Stomach smooth muscle (tissue), 2 donors: ENCODE results near the gene HPSE2.
A peak's percentile ranks its signal among the peaks of the same experiment; 100 is the strongest.

Experiments used
- H3K27ac ChIP-seq: one replicate; pipeline ENCODE4 v1.7.0; 2013; ENCODE audit warnings: mild to moderate bottlenecking, low read length, inconsistent platforms
- H3K27me3 ChIP-seq, 2 donors: one replicate each; pipeline ENCODE4 v1.7.0; 2013; ENCODE audit warnings: low read length in 2 of 2; ENCODE audit not compliant: insufficient read depth in 2 of 2, control insufficient read depth in 1 of 2
- H3K36me3 ChIP-seq, 2 donors: one replicate each; pipeline ENCODE4 v1.7.0; 2013; ENCODE audit warnings: low read length in 2 of 2; ENCODE audit not compliant: control insufficient read depth in 2 of 2, insufficient read depth in 2 of 2
- H3K4me1 ChIP-seq: one replicate; pipeline ENCODE4 v1.7.0; 2013; ENCODE audit warnings: low read length; ENCODE audit not compliant: control insufficient read depth, insufficient read depth
- H3K4me3 ChIP-seq, 2 donors: one replicate each; pipeline ENCODE4 v1.7.0; 2013; ENCODE audit warnings: low read length in 2 of 2
- H3K9ac ChIP-seq, 2 donors: one replicate each; pipeline ENCODE4 v1.7.0; 2013; ENCODE audit warnings: low read length in 2 of 2, mild to moderate bottlenecking in 1 of 2
- H3K9me3 ChIP-seq, 2 donors: one replicate each; pipeline ENCODE4 v1.7.0; 2013; ENCODE audit warnings: low read length in 2 of 2; ENCODE audit not compliant: control insufficient read depth in 2 of 2
- donor health status: healthy.
- donor health status: Pancreatic carcinoma.

The HPSE2 gene

GRCh38 chr10:98470850-98471249 is 764.8 kb downstream of the HPSE2 start:
- H3K9me3 ChIP-seq: no peaks in the 10 kb centered on the region
- H3K4me3 ChIP-seq: no peak overlapping the region
- peaks cover 0 to 3% of the 10 kb centered on the region in 2 donors for H3K27me3 ChIP-seq
- H3K27ac ChIP-seq: no peak overlapping the region
- H3K4me1 ChIP-seq: peaks cover 8% of the 10 kb centered on the region
- no peaks in the 10 kb centered on the region for H3K36me3 ChIP-seq
- H3K9ac ChIP-seq: no peak overlapping the region

- no peak overlapping the region for H3K9ac ChIP-seq
- H3K27me3 ChIP-seq: peaks cover 0 to 4% of the 10 kb centered on the region in 2 donors
Observed at GRCh38 chr10:98469001-98469931, 766.4 kb downstream of the HPSE2 start.

GRCh38 chr10:98467506-98468318 is 767.9 kb downstream of the HPSE2 start:
- Histone ChIP-seq H3K4me1 (peaks cover 8% of the 10 kb centered on the region), H3K9ac (peak overlapping the region; percentile 10 to 36), H3K27me3 (peaks cover 0 to 5% of the 10 kb centered on the region in 2 donors), H3K27ac (no peak overlapping the region), H3K4me3 (peak overlapping the region; percentile 68 to 82), H3K36me3 (no peaks in the 10 kb centered on the region), H3K9me3 (no peaks in the 10 kb centered on the region)

More at GRCh38 chr10:98469001-98469931, 766.4 kb downstream of the HPSE2 start:
- H3K9me3 ChIP-seq: no peaks in the 10 kb centered on the region
- no peaks in the 10 kb centered on the region for H3K36me3 ChIP-seq
- H3K4me1 ChIP-seq: peaks cover 8% of the 10 kb centered on the region
- no peak overlapping the region for H3K27ac ChIP-seq
- no peak overlapping the region for H3K4me3 ChIP-seq

GRCh38 chr10:98466861-98467505 is 768.7 kb downstream of the HPSE2 start:
- H3K27ac ChIP-seq: no peak overlapping the region
- peaks cover 0 to 5% of the 10 kb centered on the region in 2 donors for H3K27me3 ChIP-seq
- no peaks in the 10 kb centered on the region for H3K36me3 ChIP-seq
- peak overlapping the region in 1 of 2 donors; percentile 36 for H3K9ac ChIP-seq
- H3K4me1 ChIP-seq: peaks cover 8% of the 10 kb centered on the region
- H3K4me3 ChIP-seq: peak overlapping the region in 1 of 2 donors; percentile 82
- H3K9me3 ChIP-seq: no peaks in the 10 kb centered on the region

GRCh38 chr10:98465866-98466265 is 769.8 kb downstream of the HPSE2 start:
- no peak overlapping the region for H3K27ac ChIP-seq
- H3K4me1 ChIP-seq: peaks cover 8% of the 10 kb centered on the region
- H3K9ac ChIP-seq: no peak overlapping the region
- H3K9me3 ChIP-seq: no peaks in the 10 kb centered on the region
- H3K36me3 ChIP-seq: no peaks in the 10 kb centered on the region
- H3K27me3 ChIP-seq: peaks cover 0 to 5% of the 10 kb centered on the region in 2 donors
- no peak overlapping the region for H3K4me3 ChIP-seq

- H3K4me1 ChIP-seq: peaks cover 8% of the 10 kb centered on the region
Observed at GRCh38 chr10:98463976-98464754, 771.5 kb downstream of the HPSE2 start.

GRCh38 chr10:98463016-98463415 is 772.6 kb downstream of the HPSE2 start:
- Histone ChIP-seq H3K27ac (no peak overlapping the region), H3K36me3 (no peaks in the 10 kb centered on the region), H3K9me3 (no peaks in the 10 kb centered on the region), H3K9ac (no peak overlapping the region), H3K4me3 (no peak overlapping the region), H3K4me1 (peaks cover 8% of the 10 kb centered on the region), H3K27me3 (peaks cover 0 to 2% of the 10 kb centered on the region in 2 donors)

More at GRCh38 chr10:98463976-98464754, 771.5 kb downstream of the HPSE2 start:
- Histone ChIP-seq H3K9ac (no peak overlapping the region), H3K27me3 (peaks cover 0 to 2% of the 10 kb centered on the region in 2 donors), H3K4me3 (no peak overlapping the region), H3K36me3 (no peaks in the 10 kb centered on the region), H3K27ac (no peak overlapping the region), H3K9me3 (no peaks in the 10 kb centered on the region)

- H3K9me3 ChIP-seq: no peaks in the 10 kb centered on the region
- H3K36me3 ChIP-seq: no peaks in the 10 kb centered on the region
- no peaks in the 10 kb centered on the region for H3K4me1 ChIP-seq
- H3K4me3 ChIP-seq: no peak overlapping the region
- H3K9ac ChIP-seq: no peak overlapping the region
- H3K27me3 ChIP-seq: peaks cover 0 to 5% of the 10 kb centered on the region in 2 donors
- H3K27ac ChIP-seq: no peak overlapping the region
Observed at GRCh38 chr10:98461500-98461842, 774.2 kb downstream of the HPSE2 start.

GRCh38 chr10:98460837-98461499 is 774.7 kb downstream of the HPSE2 start:
- H3K4me3 ChIP-seq: no peak overlapping the region
- H3K36me3 ChIP-seq: no peaks in the 10 kb centered on the region
- no peak overlapping the region for H3K27ac ChIP-seq
- no peaks in the 10 kb centered on the region for H3K4me1 ChIP-seq
- no peaks in the 10 kb centered on the region for H3K9me3 ChIP-seq
- H3K27me3 ChIP-seq: peaks cover 0 to 5% of the 10 kb centered on the region in 2 donors
- no peak overlapping the region for H3K9ac ChIP-seq
